NCI-H2227 treated with DMSO at 0.1 percent for 48 hours (cell line): ENCODE data around the gene GALNT2.

ENCODE experiments used
- DNase-seq: peaks from one replicate; lab custom pipeline; 2025; lab: John Stamatoyannopoulos, UW

GALNT2 gene

GRCh38 chr1:230112782-230113181 is 45.7 kb downstream of the GALNT2 start:
- no peak for DNase-seq

- DNase-seq: no peak
Measured at GRCh38 chr1:230113235-230113592, 46.2 kb downstream of the GALNT2 start.

GRCh38 chr1:230113593-230114236 is 46.7 kb downstream of the GALNT2 start:
- no peak for DNase-seq

- DNase-seq: no peak
Measured at GRCh38 chr1:230114237-230114651, 47.2 kb downstream of the GALNT2 start.

- no peak for DNase-seq
Measured at GRCh38 chr1:230117694-230118093, 50.7 kb downstream of the GALNT2 start.

GRCh38 chr1:230119340-230119739 is 52.3 kb downstream of the GALNT2 start:
- no peak for DNase-seq

GRCh38 chr1:230120289-230120920 is 53.4 kb downstream of the GALNT2 start:
- no peak for DNase-seq

- no peak for DNase-seq
Measured at GRCh38 chr1:230120921-230121381, 53.9 kb downstream of the GALNT2 start.

GRCh38 chr1:230121950-230122349 is 54.9 kb downstream of the GALNT2 start:
- DNase-seq: no peak

- DNase-seq: no peak
Measured at GRCh38 chr1:230122366-230123279, 55.6 kb downstream of the GALNT2 start.

GRCh38 chr1:230123280-230124185 is 56.5 kb downstream of the GALNT2 start:
- no peak for DNase-seq

GRCh38 chr1:230124186-230125128 is 57.4 kb downstream of the GALNT2 start:
- DNase-seq: no peak

GRCh38 chr1:230125141-230125540 is 58.1 kb downstream of the GALNT2 start:
- no peak for DNase-seq

GRCh38 chr1:230125640-230126528 is 58.8 kb downstream of the GALNT2 start:
- DNase-seq: no peak

- DNase-seq: no peak
Measured at GRCh38 chr1:230126529-230127104, 59.6 kb downstream of the GALNT2 start.

- DNase-seq: no peak
Measured at GRCh38 chr1:230127105-230128054, 60.3 kb downstream of the GALNT2 start.

- DNase-seq: no peak
Measured at GRCh38 chr1:230128569-230129285, 61.7 kb downstream of the GALNT2 start.
